Progenitor cell of endocrine pancreas (in vitro differentiated cells): ENCODE measurements around the gene ELAVL2. TPM values are rescaled to one million over a fixed set of nuclear protein-coding genes. Genes with fewer than 3 reads are reported as not detected.

Experiments used
- DNase-seq: peaks from one replicate; pipeline ENCODE4 v3.0.0; 2021; ENCODE audit warnings: low spot score; ENCODE audit not compliant: unreplicated experiment
- H3K27ac Mint-ChIP-seq: 2 replicates; pipeline ENCODE4 v1.8.0; 2021; ENCODE audit warnings: mild to moderate bottlenecking, moderate library complexity, mixed read lengths
- H3K27me3 Mint-ChIP-seq: 2 replicates; pipeline ENCODE4 v1.8.0; 2021; ENCODE audit warnings: mixed read lengths
- H3K36me3 Mint-ChIP-seq: 2 replicates; pipeline ENCODE4 v1.8.0; 2022; ENCODE audit warnings: mixed read lengths; ENCODE audit not compliant: insufficient read depth
- H3K4me1 Mint-ChIP-seq: 2 replicates; pipeline ENCODE4 v1.8.0; 2021; ENCODE audit warnings: low read depth, mixed read lengths
- H3K4me3 Mint-ChIP-seq: 2 replicates; pipeline ENCODE4 v1.8.0; 2021; ENCODE audit warnings: low read depth, mild to moderate bottlenecking, moderate library complexity, mixed read lengths
- H3K9me3 Mint-ChIP-seq: 2 replicates; pipeline ENCODE4 v1.8.0; 2021; ENCODE audit warnings: low read depth, mixed read lengths
- total RNA-seq: library from RNA; stranded (reverse); gene quantifications from 2 replicates; pipeline ENCODE4 v1.2.1, GENCODE V29; 2021
- TF ChIP-seq, protein P1 (sequence below): fragments of 200-600 bp; sonication (generic); IDR thresholded peaks from one replicate; pipeline ENCODE4 v1.5.0; 2021; ENCODE audit warnings: antibody characterized with exemption, mild to moderate bottlenecking; ENCODE audit not compliant: unreplicated experiment

Gene ELAVL2
- total RNA-seq, 1 donor from 2014 or later, result 1.7 TPM

DNA sequence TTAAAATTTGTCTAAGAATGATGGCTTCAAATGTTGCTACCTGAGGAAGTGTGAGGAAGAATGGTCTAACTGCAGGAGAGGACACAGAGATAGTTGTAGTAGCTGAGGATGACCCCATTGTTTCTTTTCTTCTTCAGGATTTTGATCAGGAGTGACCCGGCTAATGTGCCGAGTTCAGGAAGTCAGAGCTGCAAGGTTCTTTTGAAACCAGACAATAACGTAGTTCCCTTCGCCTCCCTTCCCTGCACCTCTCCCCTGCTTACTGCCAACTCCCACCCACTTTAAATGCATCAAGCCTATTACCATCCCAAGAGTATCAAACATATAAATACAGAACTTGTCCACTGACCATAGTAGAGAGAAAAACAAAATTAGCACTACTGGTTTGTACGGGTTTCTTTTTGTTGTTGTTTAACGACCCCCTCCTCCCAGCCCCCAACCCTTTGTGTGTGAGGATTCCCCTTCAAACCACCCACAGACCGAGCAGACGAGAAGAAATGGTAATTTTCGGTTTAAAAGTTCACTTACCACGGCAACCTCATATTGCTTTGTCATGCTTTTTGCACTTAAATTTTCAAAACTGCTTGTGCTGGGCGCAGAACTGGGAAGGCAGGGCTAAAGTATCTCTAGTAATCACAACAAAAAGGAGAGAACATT lies 23.5 kb upstream of the ELAVL2 start:
- TF ChIP-seq, protein P1, sequence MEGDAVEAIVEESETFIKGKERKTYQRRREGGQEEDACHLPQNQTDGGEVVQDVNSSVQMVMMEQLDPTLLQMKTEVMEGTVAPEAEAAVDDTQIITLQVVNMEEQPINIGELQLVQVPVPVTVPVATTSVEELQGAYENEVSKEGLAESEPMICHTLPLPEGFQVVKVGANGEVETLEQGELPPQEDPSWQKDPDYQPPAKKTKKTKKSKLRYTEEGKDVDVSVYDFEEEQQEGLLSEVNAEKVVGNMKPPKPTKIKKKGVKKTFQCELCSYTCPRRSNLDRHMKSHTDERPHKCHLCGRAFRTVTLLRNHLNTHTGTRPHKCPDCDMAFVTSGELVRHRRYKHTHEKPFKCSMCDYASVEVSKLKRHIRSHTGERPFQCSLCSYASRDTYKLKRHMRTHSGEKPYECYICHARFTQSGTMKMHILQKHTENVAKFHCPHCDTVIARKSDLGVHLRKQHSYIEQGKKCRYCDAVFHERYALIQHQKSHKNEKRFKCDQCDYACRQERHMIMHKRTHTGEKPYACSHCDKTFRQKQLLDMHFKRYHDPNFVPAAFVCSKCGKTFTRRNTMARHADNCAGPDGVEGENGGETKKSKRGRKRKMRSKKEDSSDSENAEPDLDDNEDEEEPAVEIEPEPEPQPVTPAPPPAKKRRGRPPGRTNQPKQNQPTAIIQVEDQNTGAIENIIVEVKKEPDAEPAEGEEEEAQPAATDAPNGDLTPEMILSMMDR, result no peak
- Mint-ChIP-seq H3K4me3 (peak overlapping the region; percentile 78), H3K27ac (peak overlapping the region; percentile 77), H3K4me1 (peaks cover 14% of the 10 kb centered on the region), H3K9me3 (no peaks in the 10 kb centered on the region), H3K27me3 (peaks cover 49% of the 10 kb centered on the region), H3K36me3 (no peaks in the 10 kb centered on the region)
- DNase-seq, result no peak

- Mint-ChIP-seq H3K27me3 (peaks cover 8% of the 10 kb centered on the region), H3K9me3 (no peaks in the 10 kb centered on the region), H3K4me3 (no peak overlapping the region), H3K36me3 (no peaks in the 10 kb centered on the region), H3K4me1 (no peaks in the 10 kb centered on the region), H3K27ac (no peak overlapping the region)
- no peak for DNase-seq
- TF ChIP-seq, protein P1, result peak; percentile 31
These were observed 16.6 kb upstream of the ELAVL2 start for GRCh38 chr9:23842565-23843129.

GRCh38 chr9:23841304-23841703 lies 15.3 kb upstream of the ELAVL2 start:
- H3K27ac Mint-ChIP-seq, result no peak overlapping the region
- peaks cover 16% of the 10 kb centered on the region for H3K27me3 Mint-ChIP-seq
- H3K36me3 Mint-ChIP-seq, result no peaks in the 10 kb centered on the region
- no peaks in the 10 kb centered on the region for H3K4me1 Mint-ChIP-seq
- TF ChIP-seq, protein P1, result no peak
- H3K4me3 Mint-ChIP-seq, result no peak overlapping the region
- no peak for DNase-seq
- no peaks in the 10 kb centered on the region for H3K9me3 Mint-ChIP-seq

DNA sequence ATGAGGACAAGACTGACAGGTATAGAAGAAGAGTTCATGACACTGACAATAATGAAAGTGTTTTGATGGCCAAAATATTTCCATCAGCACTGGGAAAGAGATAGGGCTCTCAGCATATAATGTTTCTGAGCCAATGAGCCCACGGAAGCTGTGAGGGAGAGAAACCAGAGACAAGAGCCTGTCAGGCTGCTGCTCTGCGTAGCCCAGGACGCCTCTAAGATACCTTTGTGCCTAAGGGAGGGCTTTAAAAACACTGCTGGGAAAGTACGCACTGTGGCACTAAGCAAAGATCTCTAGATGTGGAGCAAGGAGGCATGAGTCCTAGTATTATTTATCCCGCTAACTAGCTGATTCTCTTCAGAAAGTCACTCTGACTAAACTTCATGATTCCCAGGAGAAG lies 11.0 kb upstream of the ELAVL2 start:
- TF ChIP-seq, protein P1, result no peak
- peaks cover 34% of the 10 kb centered on the region for H3K27me3 Mint-ChIP-seq
- no peak for DNase-seq
- no peaks in the 10 kb centered on the region for H3K36me3 Mint-ChIP-seq
- H3K4me1 Mint-ChIP-seq, result no peaks in the 10 kb centered on the region
- no peak overlapping the region for H3K4me3 Mint-ChIP-seq
- H3K27ac Mint-ChIP-seq, result no peak overlapping the region
- no peaks in the 10 kb centered on the region for H3K9me3 Mint-ChIP-seq

- Mint-ChIP-seq H3K27ac (no peak overlapping the region), H3K9me3 (no peaks in the 10 kb centered on the region), H3K4me1 (no peaks in the 10 kb centered on the region), H3K36me3 (no peaks in the 10 kb centered on the region), H3K27me3 (peaks cover 53% of the 10 kb centered on the region), H3K4me3 (no peak overlapping the region)
- DNase-seq, result no peak
- TF ChIP-seq, protein P1, result no peak
These were observed 5.1 kb upstream of the ELAVL2 start for GRCh38 chr9:23830929-23831730.
